DMS53 treated with DMSO at 0.1 percent for 48 hours (cell line): ENCODE data around the gene AQP6.

ENCODE experiments used
- DNase-seq: peaks from one replicate; lab custom pipeline; 2025; ENCODE audit not compliant: unreplicated experiment; lab: John Stamatoyannopoulos, UW

The AQP6 gene

DNA sequence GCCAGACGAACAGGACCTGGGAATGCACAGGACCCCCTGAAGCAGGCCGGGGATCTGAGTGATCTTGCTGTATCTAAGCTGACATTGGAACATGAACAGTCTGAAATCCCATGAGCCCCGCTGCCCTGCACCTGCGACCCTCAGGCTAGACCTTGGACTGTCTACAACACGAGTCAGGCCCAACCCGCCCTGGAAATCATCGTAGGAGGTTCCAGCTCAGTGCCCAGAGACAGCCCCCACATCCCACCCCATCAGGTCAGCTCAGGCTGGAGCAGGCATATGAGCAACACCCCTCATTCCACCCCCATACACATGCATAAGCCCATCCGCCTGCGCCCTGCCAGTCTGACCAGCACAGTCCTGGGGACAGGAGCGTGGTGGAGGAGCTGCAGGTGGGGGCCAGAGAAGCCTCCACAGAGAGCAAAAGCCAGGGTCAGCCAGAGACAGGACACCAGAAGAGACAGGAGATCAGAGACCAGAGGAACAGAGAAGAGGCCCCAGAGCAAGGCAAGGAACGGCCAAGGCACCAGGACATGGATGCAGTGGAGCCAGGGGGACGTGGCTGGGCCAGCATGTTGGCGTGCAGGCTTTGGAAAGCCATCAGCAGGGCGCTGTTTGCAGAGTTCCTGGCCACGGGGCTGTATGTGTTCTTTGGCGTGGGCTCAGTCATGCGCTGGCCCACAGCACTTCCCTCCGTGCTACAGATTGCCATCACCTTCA is at the start of gene AQP6:
Gene AQP6 (plus strand): TSS at position 307 of the 720 bp plus-strand sequence. CDS start 227 bp downstream, at position 534.
- DNase-seq, result no peak

GRCh38 chr12:49923035-49923644 is 49.6 kb upstream of the AQP6 start:
- no peak for DNase-seq

GRCh38 chr12:49923880-49924556 is 48.7 kb upstream of the AQP6 start:
- DNase-seq, result no peak

GRCh38 chr12:49924628-49925246 is 48.0 kb upstream of the AQP6 start:
- DNase-seq, result no peak

DNA sequence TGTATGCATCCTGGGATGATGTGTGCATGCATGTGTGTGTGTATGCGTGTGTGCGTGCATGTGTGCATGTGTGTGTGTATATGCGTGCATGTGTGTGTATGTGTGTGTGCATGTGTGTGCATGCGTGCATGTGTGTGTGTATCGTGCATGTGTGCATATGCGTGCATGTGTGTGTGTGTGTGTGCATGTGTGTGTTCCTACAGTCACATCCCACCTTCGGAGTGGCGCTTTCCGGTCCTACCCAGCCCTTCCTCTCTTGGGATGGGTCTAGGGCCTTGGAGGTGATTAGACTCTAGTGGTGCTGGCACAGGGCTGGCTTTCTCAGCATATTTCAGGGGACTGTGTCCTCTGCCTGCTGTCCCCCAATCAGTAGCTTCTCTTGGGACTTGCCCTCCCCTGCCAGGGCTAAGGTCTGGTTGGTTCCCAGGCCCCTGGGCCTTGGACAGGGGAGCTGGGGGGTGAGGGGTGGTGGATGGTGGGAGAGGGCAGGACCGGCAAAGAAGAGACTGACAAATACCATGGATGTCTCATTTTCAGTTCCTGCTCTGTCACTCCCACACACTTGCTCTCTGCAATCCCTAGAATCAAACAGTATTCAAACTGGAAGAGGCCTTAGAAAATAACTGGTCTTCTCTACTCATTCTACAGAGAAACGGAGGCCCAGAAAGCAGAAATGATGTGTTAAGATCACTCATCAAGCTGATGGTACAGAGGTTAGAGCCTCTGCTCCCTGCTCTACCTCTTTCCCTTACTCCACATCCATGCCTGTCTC is 47.1 kb upstream of the AQP6 start:
- no peak for DNase-seq

- DNase-seq, result no peak
Observed at GRCh38 chr12:49928471-49928870, 44.3 kb upstream of the AQP6 start.

DNA sequence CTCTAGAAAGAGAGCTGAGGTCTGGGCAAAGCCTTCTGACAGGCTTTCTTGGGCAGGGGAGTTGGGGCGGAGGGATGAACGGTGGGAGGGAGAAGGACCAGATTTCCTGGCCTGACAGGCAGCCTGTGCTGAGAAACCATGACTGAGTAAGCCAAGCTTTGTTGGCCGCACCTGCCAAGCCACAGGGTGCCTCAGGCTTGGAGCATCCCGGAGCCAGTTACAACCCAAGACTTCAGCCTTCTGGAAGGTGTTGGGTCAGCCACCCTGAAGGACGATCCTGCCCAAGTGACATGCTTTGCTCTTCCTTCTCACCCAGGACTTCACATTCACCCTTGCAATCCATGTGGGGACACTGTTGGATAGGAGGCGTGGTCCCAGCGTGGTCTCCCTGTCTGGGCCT is 43.2 kb upstream of the AQP6 start:
- DNase-seq, result no peak

GRCh38 chr12:49930515-49931288 is 42.0 kb upstream of the AQP6 start:
- no peak for DNase-seq

GRCh38 chr12:49932023-49932422 is 40.7 kb upstream of the AQP6 start:
- DNase-seq, result no peak

DNA sequence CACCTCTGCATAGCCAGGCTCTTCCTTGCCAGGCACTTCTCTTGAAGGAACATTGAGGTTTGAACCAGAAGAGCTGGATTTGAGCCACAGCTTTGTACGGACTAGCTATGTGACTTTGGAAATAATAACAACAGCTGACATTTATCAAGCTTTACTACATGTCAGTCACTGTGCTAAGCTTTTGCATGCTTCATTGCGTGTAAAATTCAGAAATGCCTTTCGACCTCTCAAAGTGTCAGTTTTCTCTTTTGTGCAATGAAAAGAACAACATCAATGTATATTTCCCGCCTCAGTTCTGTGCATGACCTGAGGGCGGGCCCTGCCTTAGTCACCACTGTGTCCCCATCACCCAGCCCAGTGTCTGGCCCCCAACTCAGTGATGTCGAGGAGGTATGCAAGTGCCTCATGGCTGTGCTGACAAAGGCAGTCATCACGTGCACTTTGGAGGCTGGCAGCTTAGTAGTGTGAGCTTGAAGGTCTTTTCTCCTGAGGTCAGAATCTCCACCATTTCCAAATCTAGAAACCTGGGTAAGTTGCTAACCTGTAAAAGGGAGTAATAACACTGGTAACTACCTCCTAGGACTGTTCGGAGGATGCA is 40.1 kb upstream of the AQP6 start:
- DNase-seq, result no peak

DNA sequence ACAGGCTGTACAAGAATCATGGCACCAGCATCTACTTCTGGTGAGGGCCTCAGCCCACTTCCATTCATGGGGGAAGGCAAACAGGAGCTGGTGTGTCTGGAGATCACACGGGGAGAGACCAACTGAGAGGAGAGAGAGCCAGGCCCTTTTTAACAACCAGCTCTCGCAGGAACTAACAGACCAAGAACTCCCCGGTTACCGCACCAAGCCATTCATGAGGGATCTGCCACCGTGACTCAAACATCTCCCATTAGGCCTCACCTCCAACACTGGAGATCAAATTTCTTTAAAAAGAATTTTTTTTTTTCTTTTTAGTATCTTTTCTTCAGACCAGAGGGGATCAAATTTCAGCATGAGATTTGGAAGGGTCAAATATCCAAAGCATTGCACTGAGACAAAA is 39.0 kb upstream of the AQP6 start:
- no peak for DNase-seq

- no peak for DNase-seq
Observed at GRCh38 chr12:49934505-49934904, 38.2 kb upstream of the AQP6 start.

DNA sequence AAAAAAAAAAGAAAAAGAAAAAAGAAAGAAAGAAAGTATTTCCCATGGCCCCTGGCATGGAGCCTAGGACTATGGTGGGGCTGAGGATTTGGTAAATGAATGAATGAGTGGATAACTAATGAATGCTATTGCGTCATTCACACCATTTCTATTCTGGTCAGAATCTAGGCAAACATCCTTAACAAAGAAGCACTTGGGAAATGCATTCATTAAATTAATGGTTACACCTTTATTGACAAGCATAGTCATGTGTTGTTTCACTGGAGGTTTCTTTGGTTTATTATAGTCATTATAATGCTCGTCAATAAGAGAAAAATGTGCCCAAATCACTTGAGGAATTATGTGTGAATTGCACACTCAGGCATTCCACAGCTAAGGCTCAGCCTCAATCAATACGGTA is 35.8 kb upstream of the AQP6 start:
- no peak for DNase-seq

- DNase-seq, result no peak
Observed at GRCh38 chr12:49937639-49938300, 35.0 kb upstream of the AQP6 start.

DNA sequence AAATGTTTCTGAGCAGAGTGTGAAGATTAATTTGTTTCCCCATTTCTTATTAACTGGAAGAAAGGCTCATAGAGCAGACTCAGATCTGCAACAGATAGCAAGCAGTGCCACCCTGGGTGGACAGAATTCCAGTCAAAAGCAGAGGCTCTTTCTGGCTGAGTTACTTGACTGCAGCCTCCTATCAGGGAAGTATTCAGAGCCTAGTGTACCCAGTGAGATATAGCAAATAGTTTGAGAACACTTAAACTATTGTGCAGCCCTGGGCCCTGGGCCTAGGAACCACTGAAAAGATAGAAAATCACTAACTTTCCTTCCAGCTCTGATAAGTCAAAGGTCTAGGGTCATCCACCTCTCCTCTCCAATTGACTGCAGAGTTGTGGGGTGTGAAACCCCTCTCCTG is 33.4 kb upstream of the AQP6 start:
- no peak for DNase-seq

DNA sequence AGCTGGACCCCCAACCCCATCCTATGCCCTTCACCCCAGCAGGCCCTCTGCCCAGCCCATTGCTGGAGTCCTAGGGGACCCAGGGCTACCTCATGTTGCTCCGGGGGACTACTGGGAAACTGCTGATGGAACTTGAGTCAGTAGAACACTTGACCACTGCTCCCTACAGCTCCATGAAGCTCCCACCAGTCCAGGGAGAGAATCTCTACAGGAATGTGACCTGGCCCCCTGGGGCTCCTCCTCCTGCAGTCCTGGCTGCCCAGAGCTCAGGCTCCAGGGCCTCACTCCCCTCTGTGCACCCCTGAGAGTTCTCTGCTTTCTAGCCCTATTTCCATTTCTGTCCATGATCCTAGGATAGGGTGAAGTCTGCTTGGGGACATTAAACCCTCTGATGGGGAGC is 33.0 kb upstream of the AQP6 start:
- DNase-seq, result no peak

- no peak for DNase-seq
Observed at GRCh38 chr12:49941556-49942511, 30.9 kb upstream of the AQP6 start.

- no peak for DNase-seq
Observed at GRCh38 chr12:49942512-49942893, 30.2 kb upstream of the AQP6 start.
